Keratinocyte (primary cell): ENCODE data around the gene TSHR. TPM values are rescaled to one million over a fixed set of nuclear protein-coding genes. Genes with fewer than 3 reads are reported as not detected.

Source experiments
- DNase-seq: peaks from one replicate; pipeline ENCODE4 v3.0.0-alpha.2; 2011; ENCODE audit warnings: low read depth, missing footprints, low spot score
- FAIRE-seq: peaks from 2 replicates; lab custom pipeline; 2011; peaks lifted over from hg19 to GRCh38; lab: Jason Lieb, UNC
- H2AFZ ChIP-seq: 2 replicates; pipeline ENCODE4 v1.6.0; 2012; ENCODE audit warnings: low read length, control low read depth, inconsistent platforms; ENCODE audit not compliant: control insufficient read depth
- H3K27ac ChIP-seq: 2 replicates; pipeline ENCODE4 v1.5.1; 2011; ENCODE audit warnings: low read length; ENCODE audit not compliant: control insufficient read depth, insufficient read depth
- H3K27me3 ChIP-seq: 3 replicates; pipeline ENCODE4 v1.6.0; 2011; ENCODE audit warnings: low read length; ENCODE audit not compliant: control insufficient read depth, insufficient read depth; ENCODE audit errors: extremely low read depth
- H3K36me3 ChIP-seq, 2 experiments: 2 replicates in 1 of 2; 3 replicates in 1 of 2; pipeline ENCODE4 v1.5.1; 2011; ENCODE audit warnings: low read length in 2 of 2, mild to moderate bottlenecking in 1 of 2; ENCODE audit not compliant: control insufficient read depth in 2 of 2, insufficient read depth in 2 of 2; ENCODE audit errors: extremely low read depth in 1 of 2
- H3K4me1 ChIP-seq: 3 replicates; pipeline ENCODE4 v1.5.1; 2011; ENCODE audit warnings: low read length; ENCODE audit not compliant: control insufficient read depth, insufficient read depth; ENCODE audit errors: extremely low read depth
- H3K4me2 ChIP-seq: 3 replicates; pipeline ENCODE4 v1.6.0; 2011; ENCODE audit warnings: low read depth, low read length; ENCODE audit not compliant: control insufficient read depth, insufficient read depth; ENCODE audit errors: extremely low read depth
- H3K4me3 ChIP-seq, 3 experiments: fragments of 200-600 bp in 1 of 3; sonication (generic) in 1 of 3; 2 replicates in 2 of 3; 3 replicates in 1 of 3; pipeline ENCODE4 v1.5.1; 2011 to 2016; ENCODE audit warnings: low read length in 3 of 3, mild to moderate bottlenecking in 3 of 3, control low read depth in 2 of 3, inconsistent platforms in 1 of 3, low read depth in 1 of 3, mixed read lengths in 1 of 3, mixed run types in 1 of 3, moderate library complexity in 1 of 3; ENCODE audit not compliant: control insufficient read depth in 2 of 3, insufficient read depth in 2 of 3; ENCODE audit errors: extremely low read depth in 1 of 3
- H3K79me2 ChIP-seq: 2 replicates; pipeline ENCODE4 v1.6.0; 2012; ENCODE audit warnings: low read length; ENCODE audit not compliant: control insufficient read depth, insufficient read depth
- H3K9ac ChIP-seq: 3 replicates; pipeline ENCODE4 v1.6.0; 2011; ENCODE audit warnings: low read length; ENCODE audit not compliant: control insufficient read depth, insufficient read depth; ENCODE audit errors: extremely low read depth
- H3K9me1 ChIP-seq: 3 replicates; pipeline ENCODE4 v1.6.0; 2011; ENCODE audit warnings: low read length; ENCODE audit not compliant: control insufficient read depth, insufficient read depth; ENCODE audit errors: extremely low read depth
- H3K9me3 ChIP-seq: 2 replicates; pipeline ENCODE4 v1.5.1; 2012; ENCODE audit warnings: low read depth, low read length; ENCODE audit not compliant: control insufficient read depth
- H4K20me1 ChIP-seq: 3 replicates; pipeline ENCODE4 v1.6.0; 2011; ENCODE audit warnings: low read length; ENCODE audit not compliant: control insufficient read depth, insufficient read depth; ENCODE audit errors: extremely low read depth
- EZH2 ChIP-seq: IDR thresholded peaks from one replicate; pipeline ENCODE4 v1.6.1; 2012; ENCODE audit warnings: inconsistent platforms, mild to moderate bottlenecking, low read length, moderate library complexity
- dilution Hi-C: fragments of 300-500 bp; cut with MboI; formaldehyde crosslinking; loops from one replicate; pipeline ENCODE4 v1.7.0; 2020; ENCODE audit warnings: low sequenced_read_pairs; ENCODE audit not compliant: extremely low pct_ligation_motif_present
- polyA plus RNA-seq, 5 experiments: library from polyadenylated mRNA; depleted of rRNA in 3 of 5; stranded (reverse) in 3 of 5; stranded (forward) in 1 of 5; unstranded in 1 of 5; fragments of >200 nt; gene quantifications; 1 replicate in 1 of 5; 2 replicates in 3 of 5; 3 replicates in 1 of 5; pipeline versions ENCODE4 v1.2.1 to v1.2.3, GENCODE V29; 2011 to 2012; ENCODE audit warnings: missing spikeins in 2 of 5, low read depth in 1 of 5, low replicate concordance in 1 of 5
- TF ChIP-seq, protein P1 (sequence below), 3 experiments: IDR thresholded peaks in 1 of 3; conservative IDR thresholded peaks in 1 of 3; optimal IDR thresholded peaks in 1 of 3; 2 replicates in 2 of 3; 3 replicates in 1 of 3; pipeline versions ENCODE3 to v1.5.1; 2011; ENCODE audit warnings: low read length in 3 of 3, mild to moderate bottlenecking in 3 of 3, moderate library complexity in 2 of 3, control low read depth in 1 of 3, inconsistent platforms in 1 of 3; ENCODE audit not compliant: insufficient read depth in 2 of 3; ENCODE audit errors: extremely low read depth in 1 of 3

Gene TSHR
- polyA plus RNA-seq, 1 donor (not counting 4 experiments of a cell fraction or from before 2014, with no cell fraction given): 0.03 TPM

- Histone ChIP-seq H3K9me1 (no peaks in the 10 kb centered on the region), H3K4me3 (no peak overlapping the region), H4K20me1 (no peaks in the 10 kb centered on the region), H3K9ac (no peak overlapping the region), H3K27me3 (no peaks in the 10 kb centered on the region), H3K79me2 (no peaks in the 10 kb centered on the region), H3K9me3 (no peaks in the 10 kb centered on the region), H3K36me3 (no peaks in the 10 kb centered on the region), H3K4me1 (no peaks in the 10 kb centered on the region), H3K27ac (no peak overlapping the region), H2AFZ (no peak overlapping the region), H3K4me2 (no peak overlapping the region)
- DNase-seq: no peak
- TF ChIP-seq, protein P1, sequence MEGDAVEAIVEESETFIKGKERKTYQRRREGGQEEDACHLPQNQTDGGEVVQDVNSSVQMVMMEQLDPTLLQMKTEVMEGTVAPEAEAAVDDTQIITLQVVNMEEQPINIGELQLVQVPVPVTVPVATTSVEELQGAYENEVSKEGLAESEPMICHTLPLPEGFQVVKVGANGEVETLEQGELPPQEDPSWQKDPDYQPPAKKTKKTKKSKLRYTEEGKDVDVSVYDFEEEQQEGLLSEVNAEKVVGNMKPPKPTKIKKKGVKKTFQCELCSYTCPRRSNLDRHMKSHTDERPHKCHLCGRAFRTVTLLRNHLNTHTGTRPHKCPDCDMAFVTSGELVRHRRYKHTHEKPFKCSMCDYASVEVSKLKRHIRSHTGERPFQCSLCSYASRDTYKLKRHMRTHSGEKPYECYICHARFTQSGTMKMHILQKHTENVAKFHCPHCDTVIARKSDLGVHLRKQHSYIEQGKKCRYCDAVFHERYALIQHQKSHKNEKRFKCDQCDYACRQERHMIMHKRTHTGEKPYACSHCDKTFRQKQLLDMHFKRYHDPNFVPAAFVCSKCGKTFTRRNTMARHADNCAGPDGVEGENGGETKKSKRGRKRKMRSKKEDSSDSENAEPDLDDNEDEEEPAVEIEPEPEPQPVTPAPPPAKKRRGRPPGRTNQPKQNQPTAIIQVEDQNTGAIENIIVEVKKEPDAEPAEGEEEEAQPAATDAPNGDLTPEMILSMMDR (optimal IDR thresholded peaks at IDR 0.05 in 1 of 3, IDR thresholded peaks at IDR 0.05 in 1 of 3, conservative IDR thresholded peaks at IDR 0.05 in 1 of 3; ENCODE audit: extremely low read depth in 1 of 3, insufficient read depth in 2 of 3, low read length in 3 of 3): no peak
- no peak for TF ChIP-seq EZH2
- FAIRE-seq: no peak
- dilution Hi-C loops: no loop called here
These were observed 172.4 kb downstream of the TSHR start for GRCh38 chr14:81127785-81128184.

DNA sequence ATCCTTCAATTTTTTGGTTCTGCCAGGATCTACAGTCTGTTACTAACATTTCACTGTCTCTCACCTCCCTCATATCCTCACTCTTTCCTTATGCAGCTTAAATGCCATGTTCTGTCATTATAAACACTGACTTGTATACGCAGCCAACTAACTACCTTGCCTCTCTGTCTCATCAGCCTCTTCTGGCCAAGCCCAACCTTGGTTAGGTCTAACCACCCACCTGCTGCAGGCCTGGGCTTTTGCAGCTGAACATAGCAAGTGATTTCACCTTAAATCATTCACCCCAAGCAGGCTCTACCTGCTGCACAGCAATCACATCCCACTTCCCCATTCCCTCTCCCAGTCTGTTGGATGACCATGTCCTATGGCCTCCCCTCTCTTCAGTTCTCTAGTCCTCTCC is 173.8 kb downstream of the TSHR start:
- FAIRE-seq (no peak), DNase-seq (no peak)
- dilution Hi-C loops: no loop called here

More for the DNA sequence above, 173.8 kb downstream of the TSHR start:
- Histone ChIP-seq H3K9me3 (no peaks in the 10 kb centered on the region), H3K4me3 (no peak overlapping the region), H2AFZ (no peak overlapping the region), H3K4me1 (no peaks in the 10 kb centered on the region), H3K36me3 (no peaks in the 10 kb centered on the region), H3K4me2 (no peak overlapping the region), H3K27me3 (no peaks in the 10 kb centered on the region), H4K20me1 (no peaks in the 10 kb centered on the region), H3K27ac (no peak overlapping the region), H3K9ac (no peak overlapping the region), H3K79me2 (no peaks in the 10 kb centered on the region), H3K9me1 (no peaks in the 10 kb centered on the region)
- no peak for TF ChIP-seq EZH2
- TF ChIP-seq, protein P1 (optimal IDR thresholded peaks at IDR 0.05 in 1 of 3, IDR thresholded peaks at IDR 0.05 in 1 of 3, conservative IDR thresholded peaks at IDR 0.05 in 1 of 3; ENCODE audit: extremely low read depth in 1 of 3, insufficient read depth in 2 of 3, low read length in 3 of 3): no peak
